ENCODE data around the gene BCL11B. TPM values are rescaled to one million over a fixed set of nuclear protein-coding genes. Genes with fewer than 3 reads are reported as not detected.

BCL11B gene
- 80.6 and 81.3 TPM in 2 replicates for total RNA-seq (2021)
- Bru-seq, nascent RNA, result percentile 98 among the genes with signal in this experiment
- BruChase-seq, experiment 1, labeled RNA remaining after a 2-hour chase, result percentile 98 among the genes with signal in this experiment
- percentile 96 among the genes with signal in this experiment for BruChase-seq, experiment 2, labeled RNA remaining after a 6-hour chase
- long read RNA-seq, partial matches to known transcripts, result 2 of 42 reads
- long read RNA-seq, other reads (novel, unspliced or antisense), result 40 of 42 reads

GRCh38 chr14:99271951-99272631 is at the start of gene BCL11B:
BCL11B (minus strand) TSS chr14:99272197; CDS start chr14:99271218, 979 bp downstream.
- BruUV-seq (replicated peaks), result no TSS peak
- peak within 1 kb of the TSS; percentile 85 for H3K4me3 ChIP-seq (ENCODE audit: low read depth, low read length, poor library complexity, severe bottlenecking)
- H3K9me3 ChIP-seq (ENCODE audit: low read depth, low read length, poor library complexity, severe bottlenecking), result no peaks in the 10 kb centered on the region
- peaks cover 38% of the 10 kb centered on the region for H3K4me1 ChIP-seq (ENCODE audit: insufficient read depth, low read length, poor library complexity, severe bottlenecking)
- H3K27me3 ChIP-seq (replicated peaks; ENCODE audit: insufficient read depth, low read depth, low read length, poor library complexity), result no peaks in the 10 kb centered on the region
- DNase-seq (ENCODE audit: low spot score), result peak; percentile 99
- no peaks in the 10 kb centered on the region for H3K36me3 ChIP-seq (ENCODE audit: insufficient read depth, low read length, poor library complexity, severe bottlenecking)
- H3K27ac ChIP-seq (ENCODE audit: low read depth, low read length, poor library complexity, severe bottlenecking), result peak within 1 kb of the TSS; percentile 93
- ChIA-PET POLR2A (ENCODE audit: low non-redundant PET) (interaction anchor here (0.7 kb wide), 1 partner anchor 1782 kb away, joined by 4 read pairs; no protein-coding TSS in a partner anchor), CTCF (interaction anchor here (0.6 kb wide), 1 partner anchor 484 kb away, joined by 3 read pairs; no protein-coding TSS in a partner anchor)
- intact Hi-C loops (cut with micrococcal nuclease; ENCODE audit: unreplicated experiment), result loop anchor here (5.0 kb wide), 3 partner anchors 775 to 1860 kb away; no protein-coding TSS in a partner anchor
- TF ChIP-seq CTCF (conservative IDR thresholded peaks at IDR 0.05; ENCODE audit: low read depth, low read length), result peak; percentile 78
- TF ChIP-seq EZH2 (IDR thresholded peaks at IDR 0.05; ENCODE audit: borderline replicate concordance, low read depth, low read length, poor library complexity, severe bottlenecking), result no peak

- no peaks in the 10 kb centered on the region for H3K4me1 ChIP-seq (ENCODE audit: insufficient read depth, low read length, poor library complexity, severe bottlenecking)
- CTCF ChIA-PET, result interaction anchor here (1.1 to 2.1 kb wide), 2 partner anchors 37 to 94 kb away, joined by 5 to 29 read pairs; no protein-coding TSS in a partner anchor
- H3K27ac ChIP-seq (ENCODE audit: low read depth, low read length, poor library complexity, severe bottlenecking), result no peak overlapping the region
- DNase-seq (ENCODE audit: low spot score), result no peak
- no peaks in the 10 kb centered on the region for H3K9me3 ChIP-seq (ENCODE audit: low read depth, low read length, poor library complexity, severe bottlenecking)
- H3K27me3 ChIP-seq (replicated peaks; ENCODE audit: insufficient read depth, low read depth, low read length, poor library complexity), result no peaks in the 10 kb centered on the region
- POLR2A ChIA-PET (ENCODE audit: low non-redundant PET), result no interaction called here
- no peaks in the 10 kb centered on the region for H3K36me3 ChIP-seq (ENCODE audit: insufficient read depth, low read length, poor library complexity, severe bottlenecking)
- no TSS peak for BruUV-seq (replicated peaks)
- intact Hi-C loops (cut with micrococcal nuclease; ENCODE audit: unreplicated experiment), result no loop called here
- H3K4me3 ChIP-seq (ENCODE audit: low read depth, low read length, poor library complexity, severe bottlenecking), result no peak overlapping the region
- TF ChIP-seq CTCF (conservative IDR thresholded peaks at IDR 0.05; ENCODE audit: low read depth, low read length) (no peak), EZH2 (IDR thresholded peaks at IDR 0.05; ENCODE audit: borderline replicate concordance, low read depth, low read length, poor library complexity, severe bottlenecking) (no peak)
Measured at GRCh38 chr14:99321236-99321925, 49.4 kb upstream of the BCL11B start.

- TF ChIP-seq EZH2 (IDR thresholded peaks at IDR 0.05; ENCODE audit: borderline replicate concordance, low read depth, low read length, poor library complexity, severe bottlenecking) (no peak), CTCF (conservative IDR thresholded peaks at IDR 0.05; ENCODE audit: low read depth, low read length) (no peak)
- Histone ChIP-seq H3K9me3 (ENCODE audit: low read depth, low read length, poor library complexity, severe bottlenecking) (no peaks in the 10 kb centered on the region), H3K4me1 (ENCODE audit: insufficient read depth, low read length, poor library complexity, severe bottlenecking) (no peaks in the 10 kb centered on the region), H3K27me3 (replicated peaks; ENCODE audit: insufficient read depth, low read depth, low read length, poor library complexity) (no peaks in the 10 kb centered on the region), H3K36me3 (ENCODE audit: insufficient read depth, low read length, poor library complexity, severe bottlenecking) (no peaks in the 10 kb centered on the region), H3K4me3 (ENCODE audit: low read depth, low read length, poor library complexity, severe bottlenecking) (no peak overlapping the region), H3K27ac (ENCODE audit: low read depth, low read length, poor library complexity, severe bottlenecking) (no peak overlapping the region)
- BruUV-seq (replicated peaks), result no TSS peak
- intact Hi-C loops (cut with micrococcal nuclease; ENCODE audit: unreplicated experiment), result loop anchor here (1.0 kb wide), 1 partner anchor 95 kb away; no protein-coding TSS in a partner anchor
- CTCF ChIA-PET, result interaction anchor here (1.1 to 2.1 kb wide), 4 partner anchors 13 to 95 kb away, joined by 4 to 29 read pairs (median 6); no protein-coding TSS in a partner anchor
- no peak for DNase-seq (ENCODE audit: low spot score)
- POLR2A ChIA-PET (ENCODE audit: low non-redundant PET), result no interaction called here
Measured at GRCh38 chr14:99320621-99321235, 48.7 kb upstream of the BCL11B start.

All from A673 (cell line).